GM21515 (cell line): Measurements from ENCODE around the gene ITIH4.

Source experiments
- ATAC-seq: cut with Tn5 transposase; IDR thresholded peaks from one replicate; pipeline ENCODE4 v1.9.1; 2021; ENCODE audit not compliant: unreplicated experiment

Gene ITIH4

DNA sequence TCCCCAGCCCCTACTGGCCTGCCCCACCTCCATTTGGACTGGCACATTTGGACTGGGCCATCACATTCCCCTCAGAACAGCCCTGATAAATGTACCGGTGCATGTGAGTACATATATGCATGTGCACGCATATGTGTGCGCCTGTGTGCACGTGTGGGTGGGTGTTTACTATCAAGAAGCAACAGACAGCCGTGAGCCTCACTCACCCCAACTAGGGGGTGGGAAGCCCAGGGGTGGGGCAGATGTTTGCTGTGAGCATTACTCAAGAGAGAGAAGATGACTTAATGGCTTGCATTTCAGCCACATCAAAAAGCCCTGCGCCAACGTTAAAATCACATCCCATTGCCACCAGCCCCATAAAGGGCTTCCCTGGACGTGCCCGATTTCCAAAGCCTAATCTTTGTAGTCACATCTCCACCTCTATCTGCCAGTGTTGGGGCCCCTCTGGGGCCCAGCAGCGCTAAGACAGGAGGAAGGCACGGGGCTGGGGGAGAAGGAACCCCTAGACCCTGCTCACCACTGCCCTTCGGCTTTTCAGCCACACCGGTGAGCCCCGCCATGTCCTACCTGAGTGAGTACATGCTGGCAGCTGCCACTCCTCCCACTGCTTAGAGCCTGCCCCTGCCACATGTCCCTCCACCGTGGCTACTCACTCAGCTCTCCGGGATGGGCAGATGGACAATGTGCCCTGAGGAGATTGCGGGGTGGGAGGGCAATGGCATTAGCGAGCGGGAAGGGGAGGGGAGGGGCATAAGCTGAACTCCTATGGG lies 25.0 kb downstream of the ITIH4 start:
- no peak for ATAC-seq

DNA sequence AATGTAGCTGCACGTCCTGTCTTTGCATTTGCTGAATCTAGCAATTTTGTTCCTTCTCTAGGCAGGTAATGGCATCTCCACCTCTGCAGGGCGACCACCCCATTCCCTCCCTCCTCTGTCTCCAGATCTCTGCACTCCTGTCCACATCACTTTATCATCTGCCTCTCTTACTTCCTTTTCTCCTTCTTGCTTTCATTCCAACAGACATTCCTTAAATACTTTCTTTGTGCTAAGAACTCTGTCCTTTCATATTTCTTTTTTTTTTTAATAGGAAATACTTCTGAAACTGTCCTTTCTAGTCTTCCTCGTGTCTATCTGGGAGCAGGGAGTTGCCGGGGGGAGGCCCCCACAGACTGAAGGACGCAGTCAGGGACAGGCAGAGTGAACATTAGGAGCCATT lies 28.6 kb downstream of the ITIH4 start:
- ATAC-seq, result no peak

DNA sequence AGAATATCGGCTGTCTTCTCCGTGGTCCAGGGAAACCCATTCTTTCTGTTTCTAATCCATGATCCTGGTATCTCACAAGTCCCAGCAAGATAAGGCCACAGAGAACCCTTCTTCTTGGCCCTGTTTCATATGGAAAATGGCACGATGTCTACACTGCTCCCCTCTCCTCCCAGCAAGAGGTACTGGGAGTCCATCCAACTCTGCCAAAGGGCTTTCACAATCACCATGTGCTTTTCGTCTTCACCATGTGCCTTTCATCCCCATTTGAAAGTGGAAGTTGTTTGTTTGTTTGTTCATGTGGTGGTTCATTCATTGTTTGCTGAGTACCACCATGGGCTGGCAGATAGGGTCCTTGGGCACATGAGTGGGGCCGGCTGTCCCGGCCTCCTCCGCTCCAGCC lies 30.4 kb downstream of the ITIH4 start:
- no peak for ATAC-seq

DNA sequence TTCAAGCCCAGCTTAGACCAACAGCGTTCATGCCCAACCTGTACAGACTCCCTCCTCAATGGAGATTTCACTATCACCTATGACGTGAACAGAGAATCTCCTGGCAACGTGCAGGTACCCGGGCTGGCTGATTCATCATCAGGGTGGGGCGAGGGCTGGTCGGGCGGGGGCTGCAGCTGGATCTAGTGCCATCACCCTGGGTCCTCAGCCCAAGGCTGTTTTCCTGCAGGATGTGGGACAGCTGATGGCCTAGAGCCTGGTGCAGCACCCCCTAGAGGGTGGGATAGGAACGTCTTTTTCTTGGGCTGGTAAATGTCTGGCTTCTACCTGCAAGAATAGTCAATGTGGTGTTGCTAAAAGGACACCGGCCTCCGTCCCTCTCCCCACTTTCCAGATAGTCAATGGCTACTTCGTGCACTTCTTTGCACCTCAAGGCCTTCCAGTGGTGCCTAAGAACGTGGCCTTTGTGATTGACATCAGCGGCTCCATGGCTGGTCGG lies 31.4 kb downstream of the ITIH4 start:
- no peak for ATAC-seq

- no peak for ATAC-seq
Observed at GRCh38 chr3:52798376-52798977, 32.0 kb downstream of the ITIH4 start.

GRCh38 chr3:52796411-52796810 lies 34.1 kb downstream of the ITIH4 start:
- no peak for ATAC-seq

DNA sequence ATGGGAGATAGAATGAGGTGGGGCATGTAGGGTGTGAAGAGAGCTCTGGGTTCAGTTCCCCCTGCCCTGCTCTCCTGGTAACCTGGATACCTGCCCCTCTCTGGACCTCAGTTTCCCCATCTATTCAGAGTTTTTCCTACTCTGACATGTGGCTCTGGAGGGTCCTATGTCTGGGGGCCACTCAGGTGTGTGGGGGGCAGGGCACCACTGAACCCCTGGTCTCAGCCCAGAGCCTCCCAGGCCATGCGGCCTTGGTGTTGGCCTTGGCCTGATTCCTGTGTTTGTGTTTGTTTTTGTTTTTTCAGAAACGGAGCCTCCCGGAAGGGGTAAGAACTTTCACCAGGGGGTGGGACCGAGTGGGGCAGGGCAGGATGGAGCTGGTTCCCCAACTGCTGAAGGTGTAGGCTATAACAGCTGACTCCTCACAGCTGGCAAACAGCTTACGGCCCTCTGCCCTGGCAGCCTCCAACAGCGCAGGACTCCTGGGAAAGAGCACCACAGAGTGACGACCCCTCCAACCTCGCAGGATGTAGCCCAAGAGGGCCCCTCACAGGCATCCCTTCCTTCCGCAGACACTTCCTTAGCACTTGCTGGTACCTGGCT lies 35.1 kb downstream of the ITIH4 start:
- ATAC-seq, result no peak

DNA sequence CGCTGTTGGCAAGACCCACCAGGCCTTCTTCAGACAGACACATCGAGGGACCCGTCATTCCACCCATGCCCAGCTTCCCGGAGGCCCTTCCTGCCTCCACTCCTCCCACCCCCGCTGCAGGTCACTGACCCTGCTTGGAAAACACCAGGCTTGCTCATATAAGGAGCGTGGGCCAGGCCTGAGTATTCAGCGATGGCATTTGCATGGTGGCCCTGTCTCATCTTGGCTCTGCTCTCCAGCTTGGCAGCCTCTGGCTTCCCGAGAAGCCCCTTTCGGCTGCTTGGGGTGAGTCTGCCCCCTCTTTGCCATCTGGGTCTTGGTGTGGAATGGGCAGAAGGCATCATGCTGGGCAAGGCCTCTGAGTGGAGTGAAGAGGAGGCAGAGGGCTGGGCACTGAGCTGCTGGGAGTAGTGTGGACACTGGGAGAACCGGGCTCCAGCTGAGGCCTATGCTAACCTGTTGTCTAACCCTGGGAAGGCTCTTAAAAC lies 35.8 kb downstream of the ITIH4 start, which contains the start of gene ITIH3:
Gene ITIH3 (plus strand): TSS at position 185 of the 488 bp plus-strand sequence. CDS start 8 bp downstream, at position 193.
- no peak for ATAC-seq

- ATAC-seq, result no peak
Observed at GRCh38 chr3:52793702-52794611, 36.5 kb downstream of the ITIH4 start.

DNA sequence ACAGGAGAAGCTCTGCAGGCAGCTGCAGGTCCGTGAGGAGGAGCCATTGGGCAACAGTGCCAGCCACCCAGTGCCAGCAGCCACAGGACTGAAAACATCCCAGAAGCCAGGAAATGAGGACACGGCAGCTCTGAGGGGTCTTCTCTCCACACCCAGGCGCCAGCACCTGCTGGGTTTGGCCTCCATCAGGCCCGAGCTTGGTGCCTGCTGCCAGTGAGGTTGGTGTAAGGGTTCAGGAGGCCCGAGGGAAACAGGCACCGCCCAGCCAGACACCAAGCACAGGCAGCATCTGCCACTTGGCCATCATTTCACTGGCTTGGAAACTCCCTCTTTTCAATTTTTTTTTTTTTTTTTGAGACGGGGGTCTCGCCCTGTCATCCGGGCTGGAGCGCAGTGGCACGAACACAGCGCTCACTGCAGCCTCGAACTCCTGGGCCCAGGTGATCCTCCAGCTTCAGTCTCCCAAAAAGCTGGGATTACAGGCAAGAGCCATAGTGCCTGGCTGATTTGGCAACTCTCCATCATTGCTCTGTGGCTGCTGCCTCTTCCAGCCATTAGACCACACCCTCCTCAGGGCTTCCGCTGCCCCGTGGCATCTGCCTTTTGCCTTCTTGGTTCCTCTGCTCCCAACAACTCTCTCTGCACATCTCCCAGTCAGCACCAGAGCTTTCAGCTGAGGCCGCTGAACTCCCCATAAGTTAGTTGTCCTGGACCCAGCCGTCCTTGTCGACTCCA lies 37.3 kb downstream of the ITIH4 start:
- ATAC-seq, result no peak

GRCh38 chr3:52792413-52792812 lies 38.1 kb downstream of the ITIH4 start:
- ATAC-seq, result no peak

GRCh38 chr3:52791928-52792327 lies 38.5 kb downstream of the ITIH4 start:
- ATAC-seq, result no peak

GRCh38 chr3:52791366-52791765 lies 39.1 kb downstream of the ITIH4 start:
- ATAC-seq, result no peak

DNA sequence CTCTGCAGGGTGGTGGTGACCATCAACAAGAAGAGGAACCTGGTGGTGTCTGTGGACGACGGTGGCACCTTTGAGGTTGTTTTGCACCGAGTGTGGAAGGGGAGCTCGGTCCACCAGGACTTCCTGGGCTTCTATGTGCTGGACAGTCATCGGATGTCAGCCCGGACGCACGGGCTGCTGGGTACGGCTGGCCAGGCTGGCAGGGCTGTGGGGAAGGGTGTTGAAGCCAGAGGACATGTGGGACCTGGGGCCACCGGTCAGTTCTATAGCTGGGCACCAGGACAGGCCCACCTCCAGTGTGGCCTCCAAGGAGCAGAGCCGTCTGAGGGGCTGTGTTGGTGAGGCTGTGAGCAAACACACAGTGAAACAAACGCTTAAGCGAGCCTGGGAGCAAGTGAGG lies 39.7 kb downstream of the ITIH4 start:
- no peak for ATAC-seq

DNA sequence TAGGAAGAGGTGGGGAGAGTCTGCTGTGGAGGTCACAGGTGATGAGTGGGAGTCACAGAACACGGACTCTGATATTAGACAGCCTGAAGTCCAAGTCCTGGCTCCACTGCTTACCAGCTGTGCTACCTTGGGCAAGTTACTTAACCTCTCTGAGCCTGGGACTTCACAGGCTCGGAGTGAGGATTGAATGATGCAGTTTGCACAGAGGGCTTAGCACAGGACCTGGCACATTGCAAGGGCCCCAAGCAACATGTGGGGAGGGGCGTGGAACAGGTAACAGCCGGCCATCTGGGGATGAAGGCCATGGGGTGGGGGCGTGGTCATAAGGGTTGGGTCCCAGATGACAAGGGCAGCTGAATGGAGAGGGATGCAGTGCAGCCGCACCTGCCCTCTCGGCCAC lies 40.1 kb downstream of the ITIH4 start:
- ATAC-seq, result no peak

DNA sequence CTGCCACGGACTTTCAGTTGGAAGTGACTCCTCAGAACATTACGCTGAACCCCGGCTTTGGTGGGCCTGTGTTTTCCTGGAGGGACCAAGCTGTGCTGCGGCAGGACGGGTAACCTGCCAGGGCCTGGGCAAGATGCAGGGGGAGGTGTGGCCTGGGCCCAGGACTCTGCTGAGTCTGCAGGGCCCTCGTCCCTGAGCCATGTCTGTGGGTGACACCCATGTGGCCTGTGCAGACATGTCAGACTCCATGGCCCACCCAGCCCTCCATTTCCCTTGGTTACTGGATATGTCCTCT lies 40.8 kb downstream of the ITIH4 start:
- ATAC-seq, result no peak

DNA sequence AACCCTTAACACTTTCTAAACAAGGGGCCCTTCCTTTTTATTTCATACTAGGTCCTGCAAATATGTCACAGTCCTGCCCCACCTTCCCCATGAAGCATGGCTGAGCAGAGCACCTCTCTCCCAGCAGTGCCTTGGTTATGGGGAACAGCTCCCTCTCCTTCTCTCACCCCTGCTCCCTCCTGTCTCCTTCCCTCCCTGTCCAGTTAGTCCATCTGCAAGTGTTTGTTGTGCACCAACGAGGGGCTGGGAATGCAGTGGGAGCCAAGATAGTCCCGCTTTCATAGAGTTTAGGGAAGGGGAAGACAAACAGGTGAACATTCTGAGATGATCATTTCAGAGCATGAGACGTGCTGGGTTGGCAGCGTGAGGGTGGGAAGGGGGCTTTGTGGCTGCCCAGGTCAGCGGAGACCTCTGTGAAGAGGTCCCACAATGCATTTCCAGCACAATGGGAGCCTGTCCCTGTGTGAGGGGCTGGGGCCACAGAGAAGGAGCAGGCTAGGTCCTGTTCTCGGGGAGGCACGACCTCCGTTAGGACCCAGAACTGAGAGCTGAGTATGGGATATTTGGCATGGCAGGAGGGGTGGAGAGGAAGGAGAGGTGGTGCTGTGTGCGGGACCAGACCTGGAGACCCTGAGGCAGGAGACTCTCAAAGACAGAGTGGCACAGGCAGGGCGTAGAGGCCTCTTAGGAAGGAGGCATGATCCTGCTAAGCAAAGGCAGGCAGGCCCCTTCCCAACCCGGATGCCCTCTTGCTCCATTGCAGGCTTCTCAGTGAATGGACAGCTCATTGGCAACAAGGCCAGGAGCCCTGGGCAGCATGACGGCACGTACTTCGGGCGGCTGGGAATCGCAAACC lies 41.4 kb downstream of the ITIH4 start:
- ATAC-seq, result no peak

- no peak for ATAC-seq
Observed at GRCh38 chr3:52787672-52788625, 42.5 kb downstream of the ITIH4 start.
